GM12878 (cell line): ENCODE results near the gene NOP56. TPM values are rescaled to one million over a fixed set of nuclear protein-coding genes. Genes with fewer than 3 reads are reported as not detected.

Source experiments
- BMI1 ChIP-seq: fragments of 450-650 bp; IDR thresholded peaks from 2 replicates; pipeline ENCODE4 v1.6.1; 2016; ENCODE audit warnings: mild to moderate bottlenecking, moderate library complexity, borderline replicate concordance
- CTCF ChIP-seq, 3 experiments: IDR thresholded peaks in 2 of 3; conservative IDR thresholded peaks in 1 of 3; 2 replicates each; pipeline ENCODE4 v1.5.1; 2011; ENCODE audit warnings: low read depth in 3 of 3, low read length in 3 of 3, mild to moderate bottlenecking in 3 of 3, control low read depth in 2 of 3, moderate library complexity in 2 of 3, inconsistent platforms in 1 of 3, mixed read lengths in 1 of 3; ENCODE audit not compliant: control insufficient read depth in 2 of 3, insufficient read depth in 1 of 3; ENCODE audit errors: extremely low read depth in 1 of 3
- E2F4 ChIP-seq: IDR thresholded peaks from 2 replicates; pipeline ENCODE4 v1.6.1; 2012; ENCODE audit warnings: low read depth, low read length, improper control_type of control experiment
- JUND ChIP-seq: IDR thresholded peaks from 2 replicates; pipeline ENCODE4 v1.6.1; 2012; ENCODE audit warnings: low read depth, mild to moderate bottlenecking, low read length, improper control_type of control experiment, moderate library complexity
- PRDM15 ChIP-seq: fragments of 450-650 bp; formaldehyde crosslinking; IDR thresholded peaks from 2 replicates; pipeline ENCODE4 v1.4.0; 2020; ENCODE audit warnings: mild to moderate bottlenecking, moderate library complexity
- ZSCAN29 ChIP-seq: fragments of 450-650 bp; IDR thresholded peaks from 2 replicates; pipeline ENCODE4 v1.6.1; 2017; ENCODE audit warnings: mild to moderate bottlenecking, moderate library complexity
- polyA plus RNA-seq, 11 experiments: library from polyadenylated mRNA; depleted of rRNA in 4 of 11; unstranded in 6 of 11; stranded (reverse) in 5 of 11; fragments of >200 nt; fragmentation: Nextera tagmentation in 4 of 11; fragmentation: Illumina TruSeq in 1 of 11; extraction: Ambion mirVana in 4 of 11; extraction: Trizol in 1 of 11; gene quantifications; 1 replicate in 1 of 11; 2 replicates in 10 of 11; pipeline versions ENCODE4 v1.2.1 to v1.2.3, GENCODE V29; 2011 to 2016; ENCODE audit warnings: inconsistent platforms in 2 of 11, missing spikeins in 2 of 11, low read depth in 1 of 11
- total RNA-seq, 4 experiments: library from RNA; depleted of rRNA in 3 of 4; stranded (reverse); fragments of >200 nt in 3 of 4; fragmentation: Illumina TruSeq in 1 of 4; extraction: Trizol in 1 of 4; gene quantifications; 2 replicates each; pipeline versions ENCODE4 v1.2.1 to v1.2.3, GENCODE V29; 2013 to 2021

NOP56 gene
- total and polyA plus RNA-seq, 10 of the 15 experiments (the other 5 are each of a cell fraction or from before 2014, with no cell fraction given): 254 to 550 (median 464) TPM

DNA sequence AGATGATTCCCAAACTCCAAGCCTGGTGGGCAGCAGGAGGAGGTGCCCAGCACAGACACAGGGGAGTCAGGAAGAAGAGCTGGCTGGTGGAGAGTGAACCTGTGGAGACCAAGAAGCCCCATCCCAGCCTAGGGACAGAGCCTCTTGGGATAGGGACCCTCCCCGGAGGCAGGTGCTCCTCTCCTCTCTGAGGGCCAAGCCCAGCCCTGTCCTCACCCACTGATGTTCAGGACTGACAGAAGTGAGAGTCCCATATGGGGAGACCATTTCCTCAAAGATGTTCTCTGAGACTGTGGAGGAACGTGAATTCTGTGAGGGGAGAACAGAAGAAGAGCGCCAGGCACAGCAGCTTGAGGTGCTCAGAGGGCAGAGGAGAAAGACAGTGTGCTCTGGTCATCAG is 37.8 kb downstream of the NOP56 start (continued):
- no peak for TF ChIP-seq CTCF (IDR thresholded peaks at IDR 0.05 in 2 of 3, conservative IDR thresholded peaks at IDR 0.05 in 1 of 3; ENCODE audit: control insufficient read depth in 2 of 3, extremely low read depth in 1 of 3, insufficient read depth in 1 of 3, low read depth in 3 of 3, low read length in 3 of 3)
- TF ChIP-seq BMI1: no peak
- no peak for TF ChIP-seq PRDM15
- TF ChIP-seq JUND: no peak
- TF ChIP-seq E2F4: no peak
- TF ChIP-seq ZSCAN29: no peak
